Thymus (tissue), 14 donors: ENCODE results near the gene SEPTIN10. TPM values are rescaled to one million over a fixed set of nuclear protein-coding genes. Genes with fewer than 3 reads are reported as not detected.

ENCODE experiments used
- DNase-seq, 9 donors: peaks; one replicate each; pipeline ENCODE4 v3.0.0-alpha.2; 2013; ENCODE audit warnings: low spot score in 9 of 9, low read depth in 6 of 9, missing footprints in 1 of 9
- H3K27ac ChIP-seq, 2 donors: one replicate each; pipeline ENCODE4 v1.5.1; 2013; ENCODE audit warnings: control low read depth in 1 of 2, low read depth in 1 of 2, low read length in 1 of 2, mild to moderate bottlenecking in 1 of 2, moderate library complexity in 1 of 2
- H3K27me3 ChIP-seq, 2 donors: one replicate each; pipeline ENCODE4 v1.5.1; 2013; ENCODE audit warnings: low read length in 1 of 2; ENCODE audit not compliant: control insufficient read depth in 2 of 2, insufficient read depth in 1 of 2
- H3K36me3 ChIP-seq, 2 donors: one replicate each; pipeline ENCODE4 v1.5.1; 2013; ENCODE audit warnings: low read length in 1 of 2, mild to moderate bottlenecking in 1 of 2, moderate library complexity in 1 of 2; ENCODE audit not compliant: control insufficient read depth in 2 of 2, insufficient read depth in 2 of 2
- H3K4me1 ChIP-seq, 2 donors: one replicate each; pipeline ENCODE4 v1.5.1; 2013; ENCODE audit warnings: low read length in 2 of 2; ENCODE audit not compliant: control insufficient read depth in 2 of 2, insufficient read depth in 2 of 2
- H3K4me3 ChIP-seq, 2 donors: one replicate each; pipeline ENCODE4 v1.5.1; 2013; ENCODE audit warnings: low read length in 2 of 2, control low read depth in 1 of 2, mild to moderate bottlenecking in 1 of 2
- H3K9me3 ChIP-seq, 2 donors: one replicate each; pipeline ENCODE4 v1.5.1; 2013; ENCODE audit warnings: low read length in 1 of 2, mild to moderate bottlenecking in 1 of 2; ENCODE audit not compliant: control insufficient read depth in 2 of 2, insufficient read depth in 1 of 2
- WGBS: extraction: QIAGEN DNeasy Blood & Tissue Kit; methylation state at CpG from one replicate; pipeline ENCODE4 v1.1.7; 2013; 5-methylcytosine and 5-hydroxymethylcytosine counted together
- long read RNA-seq, 10 donors: transcript quantifications; one replicate each; lab custom pipeline, GENCODE V29; 2026
- polyA plus RNA-seq: library from polyadenylated mRNA; stranded (reverse); fragments of 200-250 nt; gene quantifications from one replicate; pipeline ENCODE4 v1.2.3, GENCODE V29; 2013
- total RNA-seq: library from RNA; stranded (reverse); fragments of 120-200 nt; gene quantifications from one replicate; pipeline ENCODE4 v1.2.4, GENCODE V29; 2013
- donor health status: healthy.

Gene SEPTIN10
- 27.3 TPM for total RNA-seq
- polyA plus RNA-seq, result 42.4 TPM
- long read RNA-seq, donor 1, result 0 reads
- long read RNA-seq, donor 2, transcript SEPT10-202 (11 exons, 3,071 nt), result major isoform, 7 of 7 reads
- long read RNA-seq, donor 2, partial matches to known transcripts, result 0 of 7 reads
- long read RNA-seq, donor 2, other reads (novel, unspliced or antisense), result 0 of 7 reads
- long read RNA-seq, donor 3, partial matches to known transcripts, result 6 of 7 reads
- long read RNA-seq, donor 3, other reads (novel, unspliced or antisense), result 0 of 7 reads
- long read RNA-seq, donor 4, partial matches to known transcripts, result 0 of 3 reads
- long read RNA-seq, donor 4, other reads (novel, unspliced or antisense), result 0 of 3 reads
- long read RNA-seq, donor 5, transcript SEPT10-202 (11 exons, 3,071 nt), result major isoform, 8 of 8 reads
- long read RNA-seq, donor 5, partial matches to known transcripts, result 0 of 8 reads
- long read RNA-seq, donor 5, other reads (novel, unspliced or antisense), result 0 of 8 reads
- long read RNA-seq, donor 6, transcript SEPT10-202 (11 exons, 3,071 nt), result major isoform, 6 of 8 reads
- long read RNA-seq, donor 6, partial matches to known transcripts, result 0 of 8 reads
- long read RNA-seq, donor 6, other reads (novel, unspliced or antisense), result 0 of 8 reads
- long read RNA-seq, donor 7, partial matches to known transcripts, result 0 of 3 reads
- long read RNA-seq, donor 7, other reads (novel, unspliced or antisense), result 0 of 3 reads
- long read RNA-seq, donor 8, partial matches to known transcripts, result 0 of 4 reads
- long read RNA-seq, donor 8, other reads (novel, unspliced or antisense), result 0 of 4 reads
- long read RNA-seq, donor 9, partial matches to known transcripts, result 0 of 2 reads
- long read RNA-seq, donor 9, other reads (novel, unspliced or antisense), result 0 of 2 reads
- long read RNA-seq, donor 10, partial matches to known transcripts, result 0 of 2 reads
- long read RNA-seq, donor 10, other reads (novel, unspliced or antisense), result 0 of 2 reads

GRCh38 chr2:109613922-109614714 is at the start of gene SEPTIN10, which contains the start of gene SOWAHC:
TSS of gene SEPTIN10 (minus strand) at chr2:109613966. CDS start at chr2:109613827, 139 bp downstream.
TSS of gene SOWAHC (plus strand) at chr2:109614364. CDS start at chr2:109614490, 126 bp downstream.
- peaks cover 3 to 6% of the 10 kb centered on the region in 2 donors for H3K4me1 ChIP-seq
- H3K27me3 ChIP-seq, result peaks cover 45 to 83% of the 10 kb centered on the region in 2 donors
- H3K27ac ChIP-seq, result peak within 1 kb of the TSS; percentile 75 to 84
- WGBS, result 4% methylated on average over 104 of the region's 104 CpGs
- H3K36me3 ChIP-seq, result no peaks in the 10 kb centered on the region
- H3K4me3 ChIP-seq, result peak within 1 kb of the TSS; percentile 35 to 62
- H3K9me3 ChIP-seq, result peaks cover 3 to 7% of the 10 kb centered on the region in 2 donors
- DNase-seq, result peak; percentile 34 to 88 (median 72)

- Histone ChIP-seq H3K9me3 (no peaks in the 10 kb centered on the region), H3K27ac (peak overlapping the region in 1 of 2 donors; percentile 23), H3K27me3 (no peaks in the 10 kb centered on the region), H3K36me3 (no peaks in the 10 kb centered on the region), H3K4me1 (no peaks in the 10 kb centered on the region), H3K4me3 (no peak overlapping the region)
- no peak for DNase-seq
Observed at GRCh38 chr2:109662889-109663288, 49.1 kb upstream of the SEPTIN10 start.

DNA sequence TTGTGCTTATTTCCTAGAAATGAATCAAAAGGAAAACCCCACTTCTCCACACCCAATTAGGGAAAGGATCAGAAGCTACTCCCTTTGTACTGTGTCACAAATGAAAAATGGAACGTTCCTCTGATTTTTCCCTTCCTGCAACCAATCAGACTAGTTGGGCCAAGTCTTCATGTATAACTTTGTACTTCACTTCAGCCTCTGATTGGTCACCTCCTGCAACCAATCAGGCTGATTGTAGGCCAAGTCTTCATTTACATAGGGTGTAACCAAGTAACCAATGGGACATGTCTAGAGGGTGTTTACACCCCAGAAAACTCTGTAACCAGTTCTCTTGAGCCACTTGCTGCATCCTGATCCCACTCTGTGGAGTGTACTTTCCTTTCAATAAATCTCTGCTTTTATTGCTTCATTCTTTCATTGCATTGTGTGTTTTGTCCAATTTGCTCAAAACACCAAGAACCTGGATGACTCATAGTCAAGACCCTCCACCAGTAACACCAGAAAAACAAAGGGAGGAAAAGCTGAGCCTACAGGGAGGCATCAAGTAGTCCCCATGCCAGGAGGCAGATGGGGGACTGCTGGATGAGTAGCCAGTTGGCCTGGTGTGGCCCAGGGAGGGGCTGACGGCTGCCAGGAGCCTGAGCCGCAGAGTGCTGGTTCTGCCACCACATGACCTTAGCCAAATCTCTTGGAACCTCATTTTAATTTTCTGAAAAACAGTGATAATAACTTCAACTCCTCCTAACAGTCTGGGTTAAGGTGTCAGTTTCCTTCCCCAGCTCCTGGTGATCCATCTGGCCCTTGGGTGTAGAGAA is 46.5 kb upstream of the SEPTIN10 start:
- no peak for DNase-seq

DNA sequence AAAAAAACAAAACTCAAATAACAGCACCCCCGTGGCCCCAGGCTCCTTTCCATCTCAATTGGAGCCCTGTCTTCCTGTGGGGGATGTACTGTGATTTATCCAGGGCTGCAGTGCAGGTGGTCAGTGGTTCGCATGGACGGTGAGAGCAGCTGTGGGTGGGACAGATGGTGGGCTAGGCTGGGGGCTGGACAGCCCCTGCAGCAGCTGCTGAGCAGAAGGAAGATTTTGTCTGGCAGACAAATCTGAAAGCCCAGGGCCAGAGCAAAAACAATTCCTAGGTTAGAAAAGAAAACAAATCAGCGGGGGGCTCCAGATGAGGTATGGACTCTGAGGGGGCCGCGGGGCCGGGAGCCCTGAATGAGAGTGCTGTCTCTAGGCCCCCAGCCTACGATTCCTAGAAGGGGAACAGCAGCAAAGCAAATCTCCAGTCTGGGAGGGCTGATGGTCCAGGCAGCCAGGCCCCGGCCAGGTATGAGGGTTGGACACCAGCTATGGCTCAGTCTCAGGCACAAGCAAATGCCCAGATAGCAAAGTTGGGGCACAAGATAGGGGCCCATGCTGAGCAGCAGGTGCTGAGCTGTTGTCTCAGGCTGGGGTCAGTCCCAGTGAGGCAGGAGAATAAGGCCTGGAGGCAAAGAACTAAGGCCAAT is 45.8 kb upstream of the SEPTIN10 start:
- Histone ChIP-seq H3K27ac (no peak overlapping the region), H3K4me1 (no peaks in the 10 kb centered on the region)

More for the DNA sequence above, 46.5 kb upstream of the SEPTIN10 start:
- Histone ChIP-seq H3K4me1 (no peaks in the 10 kb centered on the region), H3K9me3 (no peaks in the 10 kb centered on the region), H3K36me3 (no peaks in the 10 kb centered on the region), H3K27me3 (no peaks in the 10 kb centered on the region), H3K4me3 (no peak overlapping the region), H3K27ac (no peak overlapping the region)
- 92% methylated on average over 3 of the region's 3 CpGs for WGBS

DNA sequence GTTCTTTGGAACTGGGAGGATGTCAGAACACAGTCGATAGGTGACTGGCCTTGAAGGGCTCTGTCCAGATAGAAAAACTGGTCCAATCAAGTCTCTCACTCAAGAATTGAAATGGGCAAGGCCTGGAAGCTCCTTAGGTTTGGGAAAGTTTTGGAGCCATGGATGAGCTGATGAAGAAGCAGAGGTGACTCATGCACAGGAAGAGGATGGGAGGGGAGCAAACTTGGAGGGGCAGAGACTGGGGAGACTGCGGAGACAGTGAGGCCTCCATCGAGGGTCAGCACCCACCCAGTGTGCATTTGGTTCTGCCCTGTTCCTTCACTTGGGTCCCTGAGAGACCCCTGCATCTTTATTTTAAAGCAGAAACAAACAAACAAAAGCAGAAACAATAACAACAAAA is 41.5 kb upstream of the SEPTIN10 start:
- Histone ChIP-seq H3K4me3 (no peak overlapping the region), H3K4me1 (no peaks in the 10 kb centered on the region), H3K9me3 (no peaks in the 10 kb centered on the region), H3K27ac (no peak overlapping the region), H3K27me3 (no peaks in the 10 kb centered on the region), H3K36me3 (no peaks in the 10 kb centered on the region)
- 96% methylated on average over 3 of the region's 3 CpGs for WGBS
- no peak for DNase-seq

More for the DNA sequence above, 45.8 kb upstream of the SEPTIN10 start:
- 81% methylated on average over 9 of the region's 9 CpGs for WGBS
- Histone ChIP-seq H3K4me3 (no peak overlapping the region), H3K9me3 (no peaks in the 10 kb centered on the region), H3K36me3 (no peaks in the 10 kb centered on the region), H3K27me3 (no peaks in the 10 kb centered on the region)
- no peak for DNase-seq

DNA sequence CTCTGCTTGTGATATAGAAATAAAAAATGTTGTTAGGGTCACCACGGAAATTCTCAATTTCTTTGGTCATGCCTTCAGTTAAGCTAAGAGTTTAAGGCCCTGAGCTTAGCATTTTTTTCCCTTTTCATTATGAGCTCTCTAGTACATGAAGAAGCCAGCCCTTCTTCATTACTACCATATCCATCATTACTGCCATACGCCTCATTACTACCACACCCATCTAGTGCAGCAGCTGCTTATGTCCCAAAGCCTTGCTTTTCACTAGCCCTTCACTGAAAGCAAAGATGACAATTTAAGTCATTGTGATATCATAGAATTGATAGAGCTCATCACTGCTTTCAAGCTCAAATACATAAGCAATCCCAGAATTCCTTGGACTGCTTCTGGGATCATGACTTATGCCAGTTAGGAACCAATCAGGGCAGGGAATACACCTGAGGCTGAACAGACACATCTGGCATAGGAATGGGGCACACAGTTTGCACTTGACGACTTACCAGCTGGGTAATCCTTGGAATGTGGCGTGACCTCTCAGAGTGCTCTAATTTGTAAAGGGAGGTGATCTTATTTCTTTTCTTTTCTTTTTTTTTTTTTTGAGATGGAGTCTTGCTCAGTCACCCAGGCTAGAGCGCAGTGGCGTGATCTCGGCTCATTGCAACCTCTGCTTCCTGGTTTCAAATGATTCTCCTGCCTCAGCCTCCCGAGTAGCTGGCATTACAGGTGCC is 40.7 kb upstream of the SEPTIN10 start:
- Histone ChIP-seq H3K4me1 (no peaks in the 10 kb centered on the region), H3K4me3 (no peak overlapping the region), H3K27ac (no peak overlapping the region), H3K36me3 (no peaks in the 10 kb centered on the region), H3K9me3 (no peaks in the 10 kb centered on the region), H3K27me3 (no peaks in the 10 kb centered on the region)
- 95% methylated on average over 8 of the region's 8 CpGs for WGBS
- no peak for DNase-seq

- no peak for DNase-seq
- H3K27me3 ChIP-seq, result no peaks in the 10 kb centered on the region
- H3K4me1 ChIP-seq, result peaks cover 0 to 2% of the 10 kb centered on the region in 2 donors
- 87% methylated on average over 14 of the region's 14 CpGs for WGBS
- no peak overlapping the region for H3K27ac ChIP-seq
- H3K4me3 ChIP-seq, result no peak overlapping the region
- no peaks in the 10 kb centered on the region for H3K9me3 ChIP-seq
- no peaks in the 10 kb centered on the region for H3K36me3 ChIP-seq
Observed at GRCh38 chr2:109649736-109650695, 36.2 kb upstream of the SEPTIN10 start.
